ENCODE results near the gene INO80E. TPM values are rescaled to one million over a fixed set of nuclear protein-coding genes. Genes with fewer than 3 reads are reported as not detected.
"Not testable (repeated sequence)": the region's sequence is repeated elsewhere in the genome, so short reads cannot be mapped to it uniquely, and the experiment has no call there.

INO80E gene
- total and polyA plus RNA-seq, 8 donors, result 42.1 to 59.6 (median 51.6) TPM

- H3K27ac ChIP-seq, result no peak within 1 kb of the TSS
- intact Hi-C loops (cut with DNase I), result no loop called here
These were observed 15.0 kb downstream of the INO80E start, which contains the start of gene DOC2A for GRCh38 chr16:30010844-30011713. DOC2A (minus strand) TSS chr16:30011027; CDS start chr16:30010222, 805 bp downstream.

GRCh38 chr16:30011714-30012504 is 15.9 kb downstream of the INO80E start:
- Histone ChIP-seq H3K36me3 (no peaks in the 10 kb centered on the region), H3K4me1 (peaks cover 12 to 16% of the 10 kb centered on the region in 2 donors), H3K4me3 (no peak overlapping the region), H3K9me3 (no peaks in the 10 kb centered on the region), H3K27me3 (peaks cover 29 to 64% of the 10 kb centered on the region in 2 donors), H3K27ac (no peak overlapping the region)
- ATAC-seq (no peak), DNase-seq (no peak)
- intact Hi-C loops (cut with DNase I), result no loop called here
- TF ChIP-seq, protein P1, sequence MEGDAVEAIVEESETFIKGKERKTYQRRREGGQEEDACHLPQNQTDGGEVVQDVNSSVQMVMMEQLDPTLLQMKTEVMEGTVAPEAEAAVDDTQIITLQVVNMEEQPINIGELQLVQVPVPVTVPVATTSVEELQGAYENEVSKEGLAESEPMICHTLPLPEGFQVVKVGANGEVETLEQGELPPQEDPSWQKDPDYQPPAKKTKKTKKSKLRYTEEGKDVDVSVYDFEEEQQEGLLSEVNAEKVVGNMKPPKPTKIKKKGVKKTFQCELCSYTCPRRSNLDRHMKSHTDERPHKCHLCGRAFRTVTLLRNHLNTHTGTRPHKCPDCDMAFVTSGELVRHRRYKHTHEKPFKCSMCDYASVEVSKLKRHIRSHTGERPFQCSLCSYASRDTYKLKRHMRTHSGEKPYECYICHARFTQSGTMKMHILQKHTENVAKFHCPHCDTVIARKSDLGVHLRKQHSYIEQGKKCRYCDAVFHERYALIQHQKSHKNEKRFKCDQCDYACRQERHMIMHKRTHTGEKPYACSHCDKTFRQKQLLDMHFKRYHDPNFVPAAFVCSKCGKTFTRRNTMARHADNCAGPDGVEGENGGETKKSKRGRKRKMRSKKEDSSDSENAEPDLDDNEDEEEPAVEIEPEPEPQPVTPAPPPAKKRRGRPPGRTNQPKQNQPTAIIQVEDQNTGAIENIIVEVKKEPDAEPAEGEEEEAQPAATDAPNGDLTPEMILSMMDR (IDR thresholded peaks at IDR 0.05), result no peak

More at GRCh38 chr16:30010844-30011713, 15.0 kb downstream of the INO80E start, which contains the start of gene DOC2A:
- TF ChIP-seq, protein P1 (IDR thresholded peaks at IDR 0.05), result no peak
- H3K27me3 ChIP-seq, result peaks cover 29 to 64% of the 10 kb centered on the region in 2 donors
- H3K4me3 ChIP-seq, result peak within 1 kb of the TSS; percentile 15 to 28
- H3K4me1 ChIP-seq, result peaks cover 12 to 16% of the 10 kb centered on the region in 2 donors
- peak; percentile 51 for ATAC-seq
- H3K36me3 ChIP-seq, result no peaks in the 10 kb centered on the region
- peak in 1 of 4 donors; percentile 74 for DNase-seq
- no peaks in the 10 kb centered on the region for H3K9me3 ChIP-seq

DNA sequence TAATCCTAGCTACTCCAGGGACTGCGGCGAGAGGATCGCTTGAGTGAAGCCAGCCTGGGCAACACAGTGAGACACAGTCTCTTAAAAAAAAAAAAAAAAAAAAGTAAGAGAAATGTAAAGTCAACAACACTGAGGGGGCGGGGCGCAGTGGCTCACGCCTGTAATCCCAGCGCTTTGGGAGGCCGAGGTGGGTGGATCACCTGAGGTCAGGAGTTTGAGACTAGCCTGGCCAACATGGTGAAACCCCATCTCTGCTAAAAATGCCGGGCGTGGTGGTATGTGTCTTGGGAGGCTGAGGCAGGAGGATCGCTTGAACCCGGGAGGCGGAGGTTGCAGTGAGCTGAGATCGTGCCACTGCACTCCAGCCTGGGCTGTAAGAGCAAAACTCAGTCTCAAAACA is 16.6 kb downstream of the INO80E start:
- peaks cover 29 to 59% of the 10 kb centered on the region in 2 donors for H3K27me3 ChIP-seq
- H3K27ac ChIP-seq; H3K4me3 ChIP-seq; ATAC-seq; DNase-seq; H3K9me3 ChIP-seq; intact Hi-C loops (cut with DNase I); H3K36me3 ChIP-seq: not testable (repeated sequence)
- peaks cover 12 to 16% of the 10 kb centered on the region in 2 donors for H3K4me1 ChIP-seq

DNA sequence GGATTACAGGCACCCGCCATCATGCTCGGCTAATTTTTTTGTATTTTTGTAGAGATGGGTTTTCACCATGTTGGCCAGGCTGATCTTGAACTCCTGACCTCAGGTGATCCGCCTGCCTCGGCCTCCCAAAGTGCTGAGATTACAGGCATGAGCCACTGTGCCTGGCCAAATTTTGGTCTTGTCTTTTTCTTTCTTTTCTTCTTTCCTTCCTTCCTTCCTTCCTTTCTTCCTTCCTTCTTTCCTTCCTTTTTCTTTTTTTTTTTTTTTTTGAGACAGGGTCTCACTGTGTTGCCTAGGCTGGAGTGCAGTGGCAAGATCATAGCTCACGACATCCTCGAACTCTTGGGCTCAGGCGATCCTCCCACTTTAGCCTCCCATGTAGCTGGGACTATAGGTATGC is 19.4 kb downstream of the INO80E start:
- ATAC-seq; DNase-seq; H3K27ac ChIP-seq; H3K4me3 ChIP-seq; H3K9me3 ChIP-seq; H3K36me3 ChIP-seq; intact Hi-C loops (cut with DNase I): not testable (repeated sequence)
- Histone ChIP-seq H3K27me3 (peaks cover 17 to 31% of the 10 kb centered on the region in 2 donors), H3K4me1 (peaks cover 11 to 14% of the 10 kb centered on the region in 2 donors)

GRCh38 chr16:30016555-30017276 is 20.7 kb downstream of the INO80E start:
- H3K36me3 ChIP-seq, result no peaks in the 10 kb centered on the region
- H3K4me1 ChIP-seq, result peaks cover 0 to 14% of the 10 kb centered on the region in 2 donors
- H3K9me3 ChIP-seq, result no peaks in the 10 kb centered on the region
- DNase-seq (no peak), ATAC-seq (no peak)
- no peak overlapping the region for H3K4me3 ChIP-seq
- H3K27ac ChIP-seq, result no peak overlapping the region
- peaks cover 5 to 18% of the 10 kb centered on the region in 2 donors for H3K27me3 ChIP-seq
- intact Hi-C loops (cut with DNase I), result no loop called here
- TF ChIP-seq, protein P1 (IDR thresholded peaks at IDR 0.05), result no peak
